Effector memory CD4-positive, alpha-beta T cell (primary cell): ENCODE measurements around the gene THEMIS.

Source experiments
- DNase-seq, 3 donors: peaks; one replicate each; pipeline ENCODE4 v3.0.0-alpha.2; 2020
- H3K27ac ChIP-seq: 2 replicates; pipeline ENCODE4 v1.7.0; 2013; ENCODE audit warnings: mild to moderate bottlenecking, low read length, moderate library complexity; ENCODE audit not compliant: insufficient read depth, poor library complexity, severe bottlenecking
- H3K27me3 ChIP-seq: replicated peaks from 2 replicates; pipeline ENCODE4 v1.7.0; 2013; ENCODE audit warnings: mild to moderate bottlenecking, low read length; ENCODE audit not compliant: insufficient read depth, control insufficient read depth, poor library complexity, severe bottlenecking
- H3K36me3 ChIP-seq: 2 replicates; pipeline ENCODE4 v1.7.0; 2013; ENCODE audit warnings: mild to moderate bottlenecking, low read length, moderate library complexity; ENCODE audit not compliant: control insufficient read depth, insufficient read depth
- H3K4me1 ChIP-seq: 2 replicates; pipeline ENCODE4 v1.7.0; 2013; ENCODE audit warnings: low read length, mild to moderate bottlenecking; ENCODE audit not compliant: control insufficient read depth, insufficient read depth, poor library complexity, severe bottlenecking
- H3K4me3 ChIP-seq: 2 replicates; pipeline ENCODE4 v1.7.0; 2013; ENCODE audit warnings: low read length, low read depth, mild to moderate bottlenecking; ENCODE audit not compliant: insufficient read depth, poor library complexity, severe bottlenecking
- H3K9me3 ChIP-seq: 2 replicates; pipeline ENCODE4 v1.7.0; 2013; ENCODE audit warnings: mild to moderate bottlenecking, low read length, moderate library complexity; ENCODE audit not compliant: control insufficient read depth

THEMIS gene

DNA sequence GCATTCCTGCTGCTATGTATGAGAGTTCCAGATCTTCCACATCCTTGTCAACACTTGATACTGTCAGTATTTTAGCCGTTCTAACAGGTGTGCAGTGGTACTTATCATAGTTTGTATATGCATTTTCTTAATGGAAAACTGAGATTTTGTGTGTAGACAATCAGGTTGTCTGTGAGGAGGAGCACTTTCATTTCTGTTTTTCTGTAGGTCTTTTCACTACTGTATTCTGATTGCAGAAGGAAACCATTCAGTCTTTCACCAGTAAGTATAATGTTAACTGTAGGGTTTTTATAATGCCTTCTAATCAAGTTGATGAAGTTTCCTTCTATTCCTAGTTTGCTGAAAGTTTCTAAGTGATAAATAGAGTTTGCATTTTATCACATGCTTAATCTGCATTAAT is 216.4 kb downstream of the THEMIS start:
- Histone ChIP-seq H3K4me3 (no peak overlapping the region), H3K27me3 (no peaks in the 10 kb centered on the region), H3K36me3 (no peaks in the 10 kb centered on the region), H3K4me1 (no peaks in the 10 kb centered on the region), H3K27ac (no peak overlapping the region), H3K9me3 (no peaks in the 10 kb centered on the region)
- no peak for DNase-seq
